HG02642 (cell line): ENCODE measurements around the gene ZFYVE19.

Experiments used
- ATAC-seq: cut with Tn5 transposase; IDR thresholded peaks from one replicate; pipeline ENCODE4 v1.9.1; 2021; ENCODE audit warnings: mild to moderate bottlenecking; ENCODE audit not compliant: unreplicated experiment, poor library complexity

The ZFYVE19 gene, protein sequence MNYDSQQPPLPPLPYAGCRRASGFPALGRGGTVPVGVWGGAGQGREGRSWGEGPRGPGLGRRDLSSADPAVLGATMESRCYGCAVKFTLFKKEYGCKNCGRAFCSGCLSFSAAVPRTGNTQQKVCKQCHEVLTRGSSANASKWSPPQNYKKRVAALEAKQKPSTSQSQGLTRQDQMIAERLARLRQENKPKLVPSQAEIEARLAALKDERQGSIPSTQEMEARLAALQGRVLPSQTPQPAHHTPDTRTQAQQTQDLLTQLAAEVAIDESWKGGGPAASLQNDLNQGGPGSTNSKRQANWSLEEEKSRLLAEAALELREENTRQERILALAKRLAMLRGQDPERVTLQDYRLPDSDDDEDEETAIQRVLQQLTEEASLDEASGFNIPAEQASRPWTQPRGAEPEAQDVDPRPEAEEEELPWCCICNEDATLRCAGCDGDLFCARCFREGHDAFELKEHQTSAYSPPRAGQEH

DNA sequence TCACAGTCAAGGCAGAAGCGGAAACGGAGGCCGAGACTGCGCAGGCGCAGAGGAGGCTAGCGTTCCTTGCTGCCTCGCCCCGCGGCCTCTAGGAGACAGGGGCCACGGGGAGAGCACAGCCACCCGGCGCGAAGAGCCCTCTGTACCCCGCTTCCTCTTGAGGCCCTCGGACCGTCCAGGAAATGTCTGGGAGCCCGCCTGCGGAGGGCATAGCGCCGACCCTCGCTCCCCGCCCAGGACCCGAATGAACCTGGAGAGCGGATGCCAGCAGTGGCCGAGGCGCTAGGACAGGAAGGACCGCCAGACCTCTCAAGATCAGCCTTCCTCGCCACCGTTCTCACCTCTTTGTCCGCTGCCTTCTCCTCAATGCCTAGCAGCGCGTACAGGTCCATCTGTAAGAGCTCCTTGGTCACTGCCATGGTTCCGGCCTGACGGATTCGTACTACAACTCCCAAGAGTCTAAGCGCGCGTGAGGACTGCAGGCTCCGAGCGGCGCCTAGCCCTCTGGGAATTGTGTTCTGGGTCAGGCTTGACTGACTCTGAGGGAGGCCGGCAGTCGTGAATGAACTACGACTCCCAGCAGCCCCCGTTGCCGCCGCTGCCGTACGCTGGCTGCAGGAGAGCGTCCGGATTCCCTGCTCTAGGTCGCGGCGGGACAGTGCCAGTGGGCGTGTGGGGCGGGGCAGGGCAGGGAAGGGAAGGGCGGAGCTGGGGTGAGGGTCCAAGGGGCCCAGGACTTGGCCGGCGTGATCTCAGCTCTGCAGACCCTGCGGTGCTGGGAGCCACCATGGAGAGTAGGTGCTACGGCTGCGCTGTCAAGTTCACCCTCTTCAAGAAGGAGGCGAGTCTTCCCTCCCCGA lies at the start of gene ZFYVE19, which contains the start of gene DNAJC17:
Gene ZFYVE19, plus strand, starts transcription at position 62 of the 860 bp plus-strand sequence. Its CDS starts 501 bp downstream, at position 563.
Gene DNAJC17, minus strand, starts transcription at position 446 of the 860 bp plus-strand sequence. Its CDS starts 27 bp downstream, at position 419.
- ATAC-seq = peak; percentile 92

- ATAC-seq = no peak
Measured at GRCh38 chr15:40759961-40760360, 46.9 kb upstream of the ZFYVE19 start.

DNA sequence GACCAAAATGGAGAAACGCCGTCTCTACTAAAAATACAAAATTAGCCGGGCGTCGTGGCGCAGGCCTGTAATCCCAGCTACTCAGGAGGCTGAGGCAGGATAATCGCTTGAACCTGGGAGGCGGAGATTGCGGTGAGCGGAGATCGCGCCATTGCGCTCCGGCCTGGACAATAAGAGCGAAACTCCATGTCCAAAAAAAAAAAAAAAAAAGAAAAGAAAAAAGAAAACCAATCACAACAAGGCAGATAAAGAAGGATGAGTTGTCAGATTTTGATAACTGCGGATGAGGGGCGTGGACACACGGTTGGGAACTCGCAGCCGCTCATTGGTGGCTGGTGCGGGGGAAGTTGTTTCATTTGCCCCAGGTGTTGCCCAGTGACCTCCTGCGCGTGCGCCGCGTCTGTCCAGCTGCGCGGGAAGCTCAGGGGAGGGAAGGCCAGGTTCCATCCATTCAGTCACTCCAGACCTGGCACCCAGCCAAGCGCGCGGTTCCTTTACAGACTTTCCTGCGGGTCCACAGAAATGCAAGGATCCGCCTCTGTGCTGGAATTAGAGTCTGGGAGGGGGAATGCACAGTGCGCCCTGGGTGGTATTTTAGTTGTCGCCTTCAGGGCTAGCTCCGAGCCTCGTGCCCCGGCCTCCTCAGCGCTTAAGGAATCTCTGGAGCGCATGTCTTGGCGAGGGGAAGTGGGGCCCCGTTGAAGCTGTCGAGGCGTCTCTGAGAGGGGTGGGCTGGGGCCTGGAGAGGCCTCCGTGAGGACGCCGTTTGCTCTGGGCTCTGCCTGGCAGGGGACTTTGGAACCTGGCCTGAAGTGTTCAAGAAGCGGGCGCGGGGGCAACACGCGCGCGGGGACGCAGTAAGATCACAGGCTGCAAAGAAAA lies 43.7 kb upstream of the ZFYVE19 start:
- ATAC-seq = peak; percentile 3

DNA sequence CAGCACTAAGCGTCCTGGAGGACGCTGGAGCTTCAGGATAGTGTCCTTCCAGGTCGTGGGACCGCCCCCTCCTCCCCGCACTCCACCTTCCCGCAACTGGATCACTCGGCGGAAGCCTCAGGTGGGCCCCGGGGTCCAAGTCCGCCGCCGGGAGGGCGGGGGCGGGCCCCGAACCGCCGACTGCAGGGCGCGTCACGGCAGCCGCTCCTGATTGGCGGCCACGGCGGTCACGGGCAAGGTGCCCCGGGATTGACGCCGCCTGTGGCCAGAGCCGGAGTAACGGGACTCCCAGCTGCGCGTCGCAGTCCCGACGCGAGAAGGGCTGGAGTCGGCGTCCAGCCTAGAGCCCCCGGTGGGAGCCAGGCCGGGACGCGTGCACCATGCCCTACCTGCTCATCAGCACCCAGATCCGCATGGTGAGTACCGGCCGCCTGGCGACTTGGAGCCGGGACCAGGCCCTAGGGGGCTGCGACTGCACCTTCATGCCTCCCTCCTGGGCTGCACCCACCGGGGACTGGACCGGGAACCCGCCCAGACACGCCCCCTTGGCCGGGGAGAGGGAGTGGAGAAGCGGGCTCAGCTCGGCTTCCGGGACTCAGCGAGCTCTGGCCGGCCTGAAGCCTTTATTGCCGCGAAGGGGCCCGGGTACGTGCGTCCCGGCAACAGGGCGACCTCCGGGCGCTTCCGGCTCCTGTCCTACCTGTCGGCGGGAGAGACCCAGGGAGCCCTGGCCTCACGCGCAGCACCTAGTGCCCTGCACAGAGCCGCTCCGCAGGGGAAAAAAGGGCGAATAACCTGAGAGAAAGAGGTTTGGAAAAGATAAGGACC lies 42.9 kb upstream of the ZFYVE19 start, which contains the start of gene GCHFR:
Gene GCHFR, plus strand, starts transcription at position 268 of the 828 bp plus-strand sequence. Its CDS starts 113 bp downstream, at position 381.
- ATAC-seq = peak; percentile 58

GRCh38 chr15:40764629-40765103 lies 42.2 kb upstream of the ZFYVE19 start:
- no peak for ATAC-seq

GRCh38 chr15:40766194-40766815 lies 40.6 kb upstream of the ZFYVE19 start:
- ATAC-seq = no peak

DNA sequence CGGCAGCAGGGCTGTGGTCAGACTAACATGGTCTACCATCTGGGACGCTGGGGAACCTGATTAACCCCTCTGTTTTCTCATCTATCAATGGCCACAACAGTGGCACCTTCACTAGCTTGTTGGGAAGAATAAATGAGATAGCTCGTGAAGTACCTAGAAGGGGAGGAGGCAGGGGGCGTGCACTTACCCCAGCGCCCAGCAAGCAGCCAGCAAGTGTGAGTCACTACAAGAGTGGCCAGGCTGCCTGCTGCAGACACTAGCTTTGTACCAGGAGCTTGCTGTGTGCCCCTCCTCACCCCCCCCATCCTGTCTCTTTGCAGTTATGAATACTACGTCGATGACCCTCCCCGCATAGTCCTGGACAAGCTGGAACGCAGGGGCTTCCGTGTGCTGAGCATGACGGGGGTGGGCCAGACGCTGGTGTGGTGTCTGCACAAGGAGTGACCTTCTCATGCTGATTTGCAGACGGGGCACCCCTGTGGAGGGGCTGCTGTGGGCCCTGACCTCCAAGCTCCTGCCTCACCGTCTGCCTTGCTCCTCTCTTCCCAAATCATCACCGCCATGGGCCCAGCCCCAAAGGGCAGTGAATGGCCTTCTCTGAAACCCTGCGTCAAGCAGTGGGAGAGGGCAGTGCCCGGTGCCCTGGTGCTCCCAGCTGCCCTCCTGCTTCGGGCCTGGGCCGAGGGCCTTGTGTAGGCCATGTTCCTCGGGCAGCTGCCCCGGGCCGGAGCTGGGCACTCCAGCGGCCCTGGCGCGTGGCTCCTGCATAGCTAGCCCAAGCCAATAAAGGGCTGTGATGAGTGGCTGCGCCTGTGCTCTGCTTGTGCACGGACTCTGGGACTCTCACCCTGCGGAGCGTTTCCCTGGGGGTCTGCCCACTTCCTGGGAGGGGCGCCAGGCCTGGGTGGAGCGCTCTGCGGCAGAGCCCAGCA lies 39.7 kb upstream of the ZFYVE19 start:
- ATAC-seq = no peak

- no peak for ATAC-seq
Measured at GRCh38 chr15:40767838-40768500, 38.9 kb upstream of the ZFYVE19 start.

DNA sequence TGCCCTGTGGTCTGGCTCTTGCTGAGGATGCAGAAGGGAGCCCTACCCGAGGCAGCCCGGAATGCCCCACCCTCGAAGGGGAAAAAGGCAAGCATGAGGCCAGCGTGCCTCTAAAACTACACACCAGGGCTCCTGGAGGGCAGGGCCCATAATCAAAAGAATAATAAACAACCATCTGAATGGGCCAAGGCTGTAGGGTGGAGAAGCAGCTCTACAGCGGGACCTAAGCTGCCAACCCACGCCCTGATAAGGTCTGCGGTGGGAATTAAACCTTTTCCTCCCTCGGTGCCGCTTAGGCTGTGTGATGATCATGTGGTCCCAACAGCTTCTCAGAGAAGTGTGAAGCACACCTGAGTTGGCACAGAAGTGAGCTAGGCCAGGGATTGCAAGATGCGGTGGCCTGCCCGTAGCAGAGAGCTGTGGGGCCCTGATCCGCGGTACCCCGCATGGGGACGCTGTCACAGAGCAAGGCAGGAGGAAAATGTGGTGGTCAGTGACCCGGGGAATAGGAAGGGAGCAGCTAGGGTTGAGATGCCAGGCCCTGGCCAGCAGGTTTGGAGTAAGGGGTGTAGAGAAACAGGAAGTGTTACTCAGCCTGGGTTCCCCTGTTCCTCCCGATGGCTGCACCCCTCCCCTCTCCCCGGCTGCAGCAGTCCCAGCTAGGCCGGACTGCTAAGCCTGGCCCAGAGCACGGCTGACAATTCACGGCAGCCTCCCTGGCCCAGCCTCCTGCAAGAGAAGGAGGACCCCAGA lies 38.2 kb upstream of the ZFYVE19 start:
- peak; percentile 6 for ATAC-seq

- peak; percentile 51 for ATAC-seq
Measured at GRCh38 chr15:40769274-40770146, 37.4 kb upstream of the ZFYVE19 start, which contains the start of gene C15orf62. TSS of gene C15orf62 (plus strand) at chr15:40769980. CDS start at chr15:40770496, 516 bp downstream.

DNA sequence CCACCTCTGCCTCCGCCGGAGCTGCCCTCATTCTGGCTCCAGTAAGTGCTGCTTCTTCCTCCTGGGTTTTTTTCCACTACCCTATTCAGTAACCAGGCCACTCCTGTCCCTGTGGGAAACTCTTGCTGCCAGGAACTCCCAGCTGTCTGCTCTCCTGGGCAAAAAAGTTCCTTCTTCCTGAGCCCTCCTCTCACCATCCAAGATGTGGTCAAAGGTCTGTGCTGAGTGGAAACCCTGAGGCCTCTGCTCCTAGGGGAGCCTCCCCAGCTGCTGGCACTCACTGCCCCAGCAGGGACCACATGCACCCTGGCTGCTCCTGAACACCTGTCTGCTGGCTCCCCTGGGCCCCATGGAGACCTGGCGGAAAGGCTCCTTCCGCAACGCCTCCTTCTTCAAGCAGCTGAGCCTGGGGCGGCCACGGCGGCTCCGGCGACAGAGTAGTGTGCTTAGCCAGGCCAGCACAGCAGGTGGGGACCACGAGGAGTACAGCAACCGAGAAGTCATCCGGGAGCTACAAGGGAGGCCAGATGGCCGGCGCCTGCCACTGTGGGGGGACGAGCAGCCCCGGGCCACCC lies 36.7 kb upstream of the ZFYVE19 start:
- peak; percentile 7 for ATAC-seq

- no peak for ATAC-seq
Measured at GRCh38 chr15:40771242-40771641, 35.6 kb upstream of the ZFYVE19 start.

GRCh38 chr15:40772014-40772413 lies 34.9 kb upstream of the ZFYVE19 start:
- no peak for ATAC-seq

GRCh38 chr15:40773496-40773895 lies 33.4 kb upstream of the ZFYVE19 start:
- ATAC-seq = no peak

DNA sequence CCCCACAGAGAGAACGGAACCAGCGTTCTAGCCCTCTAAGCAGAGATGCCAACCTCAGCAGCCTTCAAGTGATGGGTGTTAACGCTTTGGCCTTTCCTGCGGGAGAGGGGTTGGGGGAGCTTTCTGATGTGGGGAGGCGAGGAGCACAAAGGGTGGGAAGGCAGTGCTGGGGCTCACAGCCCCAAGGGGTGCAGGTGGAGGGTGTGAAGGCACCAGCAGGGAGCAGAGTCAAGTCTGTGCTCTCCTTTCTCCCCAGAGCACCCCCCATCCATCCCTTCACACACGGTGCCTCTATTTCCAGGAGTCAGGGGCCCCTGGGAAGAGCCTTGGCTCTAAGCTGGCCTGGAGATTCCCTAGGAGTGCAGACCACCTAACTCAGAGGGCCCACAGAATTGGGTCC lies 33.0 kb upstream of the ZFYVE19 start:
- ATAC-seq = no peak
